Lower leg skin (tissue), 4 donors: ENCODE data around the gene ARIH1. TPM values are rescaled to one million over a fixed set of nuclear protein-coding genes. Genes with fewer than 3 reads are reported as not detected.
"Not testable (repeated sequence)": the region's sequence is repeated elsewhere in the genome, so short reads cannot be mapped to it uniquely, and the experiment has no call there.

Source experiments
- DNase-seq, 2 donors: peaks; one replicate each; pipeline ENCODE4 v3.0.0-alpha.2; 2019; ENCODE audit warnings: low spot score in 2 of 2
- H3K4me3 ChIP-seq: fragments of 200-600 bp; sonication (generic); 2 replicates; pipeline ENCODE4 v1.5.1; 2017; ENCODE audit warnings: mild to moderate bottlenecking, low read depth; ENCODE audit not compliant: poor library complexity, severe bottlenecking
- WGBS, 2 donors: methylation state at CpG; one replicate each; pipeline ENCODE4 v1.1.5; 2018; 5-methylcytosine and 5-hydroxymethylcytosine counted together
- intact Hi-C: fragments of 100-400 bp; cut with DNase I; formaldehyde crosslinking; loops from one replicate; pipeline ENCODE4 v1.15.0; 2023; ENCODE audit warnings: low total_unique reads
- microRNA counts, 2 donors: library from miRNA; unstranded; fragments of <30 nt; microRNA quantifications; one replicate each; lab custom pipeline; 2016
- total RNA-seq, 4 donors: library from RNA; depleted of rRNA; stranded (reverse); fragments of >200 nt; gene quantifications; one replicate each; pipeline ENCODE4 v1.1.0, GENCODE V29; 2016

Gene ARIH1
- total RNA-seq, 4 donors from 2014 or later = 71.8 to 126 (median 114) TPM

- H3K4me3 ChIP-seq, intact Hi-C loops, DNase-seq: not testable (repeated sequence)
- 77 to 81% methylated on average over 7 to 9 of the region's 10 CpGs for WGBS, 2 donors
These were observed 174.6 kb downstream of the ARIH1 start for GRCh38 chr15:72648631-72649253.

MicroRNAs within 50 kb of the gene (microRNA counts, 767-probe panel; counts per million panel counts)
- 0 to 358 counts per million in 2 donors for microRNA hsa-miR-630 (lab: Ali Mortazavi, UCI)

Other genes starting within 250 kb of the ARIH1 start
- gene PKM, start 243.1 kb upstream of the ARIH1 start, total RNA-seq = 100 to 1,000 TPM; 266 to 433 (median 367) TPM
- gene PARP6, start 201.8 kb upstream of the ARIH1 start, total RNA-seq = 10 to 100 TPM; 47.4 to 61.7 (median 54.8) TPM
- gene CELF6, start 154.2 kb upstream of the ARIH1 start, total RNA-seq = 1 to 10 TPM; 1.2 to 1.8 (median 1.5) TPM
- 10 to 100 TPM; 35.7 to 61.2 (median 48.3) TPM for gene HEXA, start 98.3 kb upstream of the ARIH1 start, total RNA-seq
- gene TMEM202, start 76.0 kb upstream of the ARIH1 start, total RNA-seq = not detected
- under 1 TPM in 1 of 4 donors, not detected in 3; 0.15 TPM for gene GOLGA6B, start 180.4 kb downstream of the ARIH1 start, total RNA-seq
- gene HIGD2B, start 211.9 kb downstream of the ARIH1 start, total RNA-seq = not detected
- 10 to 100 TPM; 11.4 to 13.9 (median 11.6) TPM for gene BBS4, start 211.9 kb downstream of the ARIH1 start, total RNA-seq